ENCODE measurements around the gene PARD3. TPM values are rescaled to one million over a fixed set of nuclear protein-coding genes. Genes with fewer than 3 reads are reported as not detected.

Gene PARD3
- total RNA-seq, 1 experiment from 2014 or later: 30.0 TPM

- DNase-seq (ENCODE audit: low read depth): no peak
Measured at GRCh38 chr10:34134602-34135001, 680.5 kb downstream of the PARD3 start.

- DNase-seq (ENCODE audit: low read depth): no peak
Measured at GRCh38 chr10:34133406-34133805, 681.7 kb downstream of the PARD3 start.

- no peak for DNase-seq (ENCODE audit: low read depth)
Measured at GRCh38 chr10:34131152-34131551, 683.9 kb downstream of the PARD3 start.

GRCh38 chr10:34127676-34128075 is 687.4 kb downstream of the PARD3 start:
- no peak for DNase-seq (ENCODE audit: low read depth)

DNA sequence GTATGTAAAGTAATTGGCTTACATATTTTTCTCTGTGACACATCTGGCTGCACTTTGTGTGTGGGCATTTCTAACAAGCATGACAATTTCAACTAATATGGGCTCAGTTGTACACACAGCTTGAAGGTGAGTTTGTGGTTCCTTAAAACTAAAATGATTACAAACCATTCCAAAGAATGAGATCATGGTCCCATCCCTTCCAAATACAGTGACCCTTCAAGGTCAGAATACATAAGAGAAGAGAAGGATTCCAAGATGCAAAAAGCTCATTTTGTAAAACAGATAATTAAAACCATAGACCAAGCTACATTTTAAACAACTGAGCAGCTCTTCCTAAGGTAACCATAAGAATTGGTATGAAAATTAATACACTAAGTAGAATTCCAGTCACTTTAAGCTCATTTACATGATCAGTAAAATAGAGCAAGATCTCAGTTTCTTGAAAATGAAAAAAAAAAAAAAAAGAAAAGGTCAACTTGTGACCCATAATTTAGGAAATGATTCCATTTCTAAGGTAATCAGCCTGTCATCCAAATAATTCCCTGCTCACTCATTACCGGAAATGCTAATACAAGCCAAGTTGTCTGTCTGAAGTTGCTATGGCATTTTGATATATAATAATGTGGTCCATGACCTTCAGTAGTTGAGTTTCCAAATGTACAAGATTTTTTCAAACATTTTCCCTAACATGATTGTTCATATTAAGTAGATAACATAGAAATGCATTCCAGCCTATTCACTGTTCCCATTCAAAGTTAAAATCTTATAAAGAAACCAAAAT is 688.5 kb downstream of the PARD3 start:
- DNase-seq (ENCODE audit: low read depth): peak; percentile 17

DNA sequence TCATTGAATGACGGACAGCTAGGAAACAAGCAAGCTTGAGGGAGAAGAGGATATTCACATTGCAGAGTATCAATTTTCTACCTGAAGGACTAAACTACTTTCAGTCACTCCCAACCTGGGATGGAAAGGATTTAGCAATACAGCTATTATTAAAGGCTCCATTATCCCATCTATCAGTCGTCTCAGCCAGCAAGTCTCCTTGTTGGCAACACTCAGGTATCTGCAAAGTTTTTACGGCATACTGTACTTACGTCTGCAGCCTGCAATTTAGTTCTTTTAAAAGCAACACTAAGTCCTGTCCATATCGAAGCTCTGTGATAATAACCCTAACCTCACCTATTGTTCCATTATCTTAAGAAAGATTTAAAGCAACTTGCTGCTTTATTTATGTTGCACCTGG is 689.4 kb downstream of the PARD3 start:
- no peak for DNase-seq (ENCODE audit: low read depth)

- peak; percentile 95 for DNase-seq (ENCODE audit: low read depth)
Measured at GRCh38 chr10:34124522-34125035, 690.5 kb downstream of the PARD3 start.

GRCh38 chr10:34121781-34122622 is 693.1 kb downstream of the PARD3 start:
- DNase-seq (ENCODE audit: low read depth): no peak

GRCh38 chr10:34121125-34121753 is 693.9 kb downstream of the PARD3 start:
- no peak for DNase-seq (ENCODE audit: low read depth)

GRCh38 chr10:34119456-34119855 is 695.6 kb downstream of the PARD3 start:
- DNase-seq (ENCODE audit: low read depth): no peak

DNA sequence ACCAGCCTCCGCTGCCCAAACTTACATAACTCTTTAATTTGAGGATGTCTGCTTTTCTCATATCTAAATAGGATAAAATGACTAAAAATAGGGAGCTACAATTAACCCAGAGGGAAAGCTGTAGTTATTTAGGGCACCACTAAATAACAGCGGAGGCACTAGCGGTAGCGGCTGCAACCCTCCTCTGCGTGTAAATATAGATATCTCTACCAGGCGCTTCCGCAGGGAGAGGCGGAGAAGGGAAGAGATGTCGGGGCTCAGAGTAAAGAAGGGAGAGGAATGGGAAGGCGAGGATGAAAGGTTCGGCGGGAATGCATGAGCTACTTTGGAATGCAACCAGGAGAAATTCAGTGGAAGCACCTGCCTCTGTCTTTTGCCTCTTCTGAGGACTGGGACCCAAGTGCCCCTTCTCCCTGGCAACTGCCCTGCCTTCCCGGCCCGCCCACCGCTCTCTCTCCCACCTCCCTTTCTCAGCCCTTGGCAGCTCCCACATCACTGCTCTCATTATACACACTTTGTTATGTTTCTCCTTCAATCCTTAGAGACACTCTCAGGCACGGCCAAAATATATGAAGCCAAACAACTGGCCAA is 698.3 kb downstream of the PARD3 start:
- DNase-seq (ENCODE audit: low read depth): no peak

GRCh38 chr10:34116220-34116641 is 698.9 kb downstream of the PARD3 start:
- DNase-seq (ENCODE audit: low read depth): no peak

- no peak for DNase-seq (ENCODE audit: low read depth)
Measured at GRCh38 chr10:34114914-34115313, 700.2 kb downstream of the PARD3 start.

GRCh38 chr10:34113504-34114225 is 701.4 kb downstream of the PARD3 start:
- DNase-seq (ENCODE audit: low read depth): no peak

DNA sequence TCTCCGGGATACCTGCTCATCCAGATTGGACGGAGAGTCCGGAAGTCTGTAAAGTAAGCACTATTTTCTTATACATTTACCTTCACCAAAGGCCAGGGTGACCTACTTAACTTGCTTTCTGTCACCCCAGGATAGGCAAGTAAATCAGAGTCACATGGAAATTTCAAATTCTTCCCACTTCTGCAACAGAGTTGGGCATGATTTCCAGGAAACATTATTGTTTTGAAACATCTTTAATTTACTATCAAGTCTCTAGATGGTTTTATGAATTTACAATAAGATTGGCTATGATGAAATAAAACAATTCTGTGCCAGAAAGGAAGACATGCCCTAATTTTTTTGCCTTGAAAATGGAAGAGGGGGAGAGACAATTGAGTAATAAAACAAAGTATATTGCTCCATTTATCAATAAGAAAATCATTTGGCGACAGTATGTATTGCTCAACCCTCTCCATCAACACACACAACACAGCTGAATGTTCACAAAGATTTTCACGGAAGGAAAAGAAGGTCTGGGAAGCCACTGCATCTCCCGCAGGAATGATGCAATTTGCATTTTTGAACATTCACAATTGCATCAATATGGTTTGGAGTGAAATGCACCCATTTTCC is 702.8 kb downstream of the PARD3 start:
- no peak for DNase-seq (ENCODE audit: low read depth)

DNA sequence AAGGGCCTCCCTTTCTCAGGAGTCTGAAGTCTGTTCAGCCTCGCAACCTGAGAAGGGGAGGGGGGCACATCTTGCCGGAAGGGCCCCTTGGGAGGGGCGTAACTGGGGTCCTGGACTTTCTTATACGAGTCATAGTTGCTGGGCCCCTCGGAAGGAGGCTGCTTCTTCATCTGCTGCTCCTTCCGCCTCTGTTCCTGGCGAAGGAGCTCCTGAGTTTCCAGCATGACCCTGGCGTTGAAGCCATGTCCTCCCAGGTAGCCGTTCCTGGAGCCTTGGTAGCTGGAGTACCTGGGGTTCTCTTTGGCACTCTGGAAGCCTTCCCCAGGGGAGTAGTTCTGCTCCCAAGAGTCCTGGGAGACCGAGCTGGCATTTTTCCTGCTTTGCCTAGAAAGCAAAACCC is 703.9 kb downstream of the PARD3 start:
- DNase-seq (ENCODE audit: low read depth): no peak

DNA sequence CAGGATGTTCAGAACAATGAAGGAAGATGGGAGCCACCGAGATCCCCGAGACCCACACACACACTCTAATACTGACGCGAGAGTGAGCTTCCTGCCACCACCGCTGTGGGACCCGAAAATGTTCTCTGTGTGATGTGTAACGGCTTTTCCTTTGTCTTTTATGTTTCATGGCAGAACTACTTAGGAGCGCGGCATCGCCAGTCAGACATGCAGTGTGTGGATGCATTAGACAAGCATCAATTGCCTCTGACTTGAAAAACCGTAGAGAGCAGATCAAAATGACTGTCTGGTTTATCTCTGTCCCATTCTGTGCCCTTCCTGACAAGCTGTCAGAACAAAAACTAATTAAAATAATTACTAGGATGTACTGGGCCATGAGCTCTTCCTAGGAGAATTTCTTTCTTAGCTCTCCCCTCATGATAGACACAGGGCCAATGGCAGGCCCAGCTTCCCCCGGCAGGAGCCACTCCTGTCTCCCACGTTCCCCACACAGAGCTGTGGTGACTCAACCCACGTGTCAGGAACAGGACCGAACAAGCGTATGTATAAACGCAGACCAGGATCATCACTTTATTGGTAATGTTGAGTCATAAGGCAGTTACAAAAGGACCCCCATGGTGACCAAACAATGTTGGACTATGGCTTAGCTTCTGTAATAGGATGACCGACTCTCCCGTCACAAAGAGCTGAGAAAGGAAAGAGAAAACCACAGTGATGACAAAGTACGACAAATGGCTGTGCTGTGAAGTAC is 705.0 kb downstream of the PARD3 start:
- DNase-seq (ENCODE audit: low read depth): peak; percentile 69

- no peak for DNase-seq (ENCODE audit: low read depth)
Measured at GRCh38 chr10:34109495-34109894, 705.6 kb downstream of the PARD3 start.

- DNase-seq (ENCODE audit: low read depth): no peak
Measured at GRCh38 chr10:34107626-34108516, 707.2 kb downstream of the PARD3 start.

Measured in RPMI7951 (cell line).